Upper lobe of left lung (tissue), 4 donors: ENCODE measurements around the gene WNT1.

Experiments used
- EP300 ChIP-seq, 4 donors: sonication (generic); formaldehyde crosslinking; IDR thresholded peaks; one replicate each; pipeline ENCODE4 v1.5.1; 2017; ENCODE audit warnings: antibody characterized with exemption in 4 of 4, control low read depth in 2 of 4
- POLR2A ChIP-seq, 4 donors: fragments of 450-650 bp; IDR thresholded peaks; one replicate each; pipeline ENCODE4 v1.5.1; 2016 to 2017; ENCODE audit warnings: antibody characterized with exemption in 4 of 4, mild to moderate bottlenecking in 2 of 4
- POLR2AphosphoS5 ChIP-seq, 2 donors: sonication (generic); formaldehyde crosslinking; IDR thresholded peaks; one replicate each; pipeline ENCODE4 v1.5.1; 2017; ENCODE audit warnings: antibody characterized with exemption in 2 of 2
- TF ChIP-seq, protein P1 (sequence below), 6 experiments: fragments of 450-650 bp in 4 of 6; fragments of 200-600 bp in 2 of 6; sonication (generic) in 2 of 6; IDR thresholded peaks; one replicate each; pipeline ENCODE4 v1.5.1; 2016 to 2019; ENCODE audit warnings: antibody characterized with exemption in 6 of 6

- TF ChIP-seq, protein P1, sequence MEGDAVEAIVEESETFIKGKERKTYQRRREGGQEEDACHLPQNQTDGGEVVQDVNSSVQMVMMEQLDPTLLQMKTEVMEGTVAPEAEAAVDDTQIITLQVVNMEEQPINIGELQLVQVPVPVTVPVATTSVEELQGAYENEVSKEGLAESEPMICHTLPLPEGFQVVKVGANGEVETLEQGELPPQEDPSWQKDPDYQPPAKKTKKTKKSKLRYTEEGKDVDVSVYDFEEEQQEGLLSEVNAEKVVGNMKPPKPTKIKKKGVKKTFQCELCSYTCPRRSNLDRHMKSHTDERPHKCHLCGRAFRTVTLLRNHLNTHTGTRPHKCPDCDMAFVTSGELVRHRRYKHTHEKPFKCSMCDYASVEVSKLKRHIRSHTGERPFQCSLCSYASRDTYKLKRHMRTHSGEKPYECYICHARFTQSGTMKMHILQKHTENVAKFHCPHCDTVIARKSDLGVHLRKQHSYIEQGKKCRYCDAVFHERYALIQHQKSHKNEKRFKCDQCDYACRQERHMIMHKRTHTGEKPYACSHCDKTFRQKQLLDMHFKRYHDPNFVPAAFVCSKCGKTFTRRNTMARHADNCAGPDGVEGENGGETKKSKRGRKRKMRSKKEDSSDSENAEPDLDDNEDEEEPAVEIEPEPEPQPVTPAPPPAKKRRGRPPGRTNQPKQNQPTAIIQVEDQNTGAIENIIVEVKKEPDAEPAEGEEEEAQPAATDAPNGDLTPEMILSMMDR (IDR thresholded peaks at IDR 0.05): no peak
- TF ChIP-seq POLR2A (IDR thresholded peaks at IDR 0.05): no peak
- TF ChIP-seq POLR2AphosphoS5 (IDR thresholded peaks at IDR 0.05): no peak
- no peak for TF ChIP-seq EP300 (IDR thresholded peaks at IDR 0.05)
Measured at GRCh38 chr12:48993787-48994186, 15.7 kb downstream of the WNT1 start.
